ENCODE measurements around the gene HES4.

The HES4 gene

DNA sequence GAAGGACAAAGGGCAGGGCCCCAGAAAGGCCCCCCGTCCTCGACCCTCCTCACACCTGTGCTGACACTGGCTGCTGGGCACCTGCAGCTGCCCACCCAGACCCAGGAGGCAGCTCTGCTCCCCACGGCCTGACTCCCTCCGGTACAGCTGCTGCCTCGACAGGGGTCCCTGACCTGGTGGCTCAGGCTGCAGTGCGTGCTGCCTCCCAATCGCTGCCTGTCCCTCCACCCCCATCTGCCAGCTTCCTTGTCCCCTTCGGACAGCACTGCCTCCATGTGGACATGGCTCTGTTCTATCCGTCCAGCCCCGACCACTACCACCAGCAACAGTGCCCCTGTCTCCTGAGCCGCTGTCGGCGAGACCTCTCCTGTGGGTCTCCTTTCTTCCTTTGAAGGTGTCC lies 45.0 kb downstream of the HES4 start:
- no peaks in the 10 kb centered on the region for H3F3A ChIP-seq (ENCODE audit: insufficient read depth, low read length)
- H4K20me1 ChIP-seq (ENCODE audit: insufficient read depth, low read length), result no peaks in the 10 kb centered on the region
- 0 out of 2 replicates have a peak, but pooled peaks cover 6% of the 10 kb centered on the region for H3K4me1 ChIP-seq (ENCODE audit: low read length)
- no peaks in the 10 kb centered on the region for H3K9me3 ChIP-seq (replicated peaks; ENCODE audit: insufficient read depth, low read length)
- no peak for DNase-seq
- H3K4me3 ChIP-seq (ENCODE audit: low read length), result no peak overlapping the region
- H3K36me3 ChIP-seq (replicated peaks; ENCODE audit: insufficient read depth, low read length), result peaks cover 4% of the 10 kb centered on the region
- no peak overlapping the region for H3K9ac ChIP-seq (ENCODE audit: low read length)
- H3K79me2 ChIP-seq (ENCODE audit: low read length), result peaks cover 38% of the 10 kb centered on the region
- TF ChIP-seq EZH2 (optimal IDR thresholded peaks at IDR 0.05; ENCODE audit: low read depth, low read length), result no peak
- TF ChIP-seq EZH2phosphoT487 (IDR thresholded peaks at IDR 0.05; ENCODE audit: low read length), result no peak
- TF ChIP-seq, protein P1, sequence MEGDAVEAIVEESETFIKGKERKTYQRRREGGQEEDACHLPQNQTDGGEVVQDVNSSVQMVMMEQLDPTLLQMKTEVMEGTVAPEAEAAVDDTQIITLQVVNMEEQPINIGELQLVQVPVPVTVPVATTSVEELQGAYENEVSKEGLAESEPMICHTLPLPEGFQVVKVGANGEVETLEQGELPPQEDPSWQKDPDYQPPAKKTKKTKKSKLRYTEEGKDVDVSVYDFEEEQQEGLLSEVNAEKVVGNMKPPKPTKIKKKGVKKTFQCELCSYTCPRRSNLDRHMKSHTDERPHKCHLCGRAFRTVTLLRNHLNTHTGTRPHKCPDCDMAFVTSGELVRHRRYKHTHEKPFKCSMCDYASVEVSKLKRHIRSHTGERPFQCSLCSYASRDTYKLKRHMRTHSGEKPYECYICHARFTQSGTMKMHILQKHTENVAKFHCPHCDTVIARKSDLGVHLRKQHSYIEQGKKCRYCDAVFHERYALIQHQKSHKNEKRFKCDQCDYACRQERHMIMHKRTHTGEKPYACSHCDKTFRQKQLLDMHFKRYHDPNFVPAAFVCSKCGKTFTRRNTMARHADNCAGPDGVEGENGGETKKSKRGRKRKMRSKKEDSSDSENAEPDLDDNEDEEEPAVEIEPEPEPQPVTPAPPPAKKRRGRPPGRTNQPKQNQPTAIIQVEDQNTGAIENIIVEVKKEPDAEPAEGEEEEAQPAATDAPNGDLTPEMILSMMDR (IDR thresholded peaks at IDR 0.05; ENCODE audit: low read length), result no peak
- no peak overlapping the region for H2AFZ ChIP-seq (ENCODE audit: low read length)
- H3K27me3 ChIP-seq (replicated peaks; ENCODE audit: insufficient read depth, low read length), result no peaks in the 10 kb centered on the region
- H3K27ac ChIP-seq (ENCODE audit: low read length), result no peak overlapping the region
- H3K9me2 ChIP-seq (replicated peaks; ENCODE audit: insufficient read depth, low read length), result no peaks in the 10 kb centered on the region
- no peak overlapping the region for H3K4me2 ChIP-seq (ENCODE audit: low read depth, low read length)

GRCh38 chr1:953524-954320 lies 46.2 kb downstream of the HES4 start:
- Histone ChIP-seq H3K79me2 (ENCODE audit: low read length) (peaks cover 35% of the 10 kb centered on the region), H3F3A (ENCODE audit: insufficient read depth, low read length) (no peaks in the 10 kb centered on the region), H3K27ac (ENCODE audit: low read length) (no peak overlapping the region), H3K9me3 (replicated peaks; ENCODE audit: insufficient read depth, low read length) (no peaks in the 10 kb centered on the region), H3K4me3 (ENCODE audit: low read length) (no peak overlapping the region), H3K4me2 (ENCODE audit: low read depth, low read length) (no peak overlapping the region), H3K4me1 (ENCODE audit: low read length) (0 out of 2 replicates have a peak, but pooled peaks cover 6% of the 10 kb centered on the region), H4K20me1 (ENCODE audit: insufficient read depth, low read length) (no peaks in the 10 kb centered on the region), H3K9me2 (replicated peaks; ENCODE audit: insufficient read depth, low read length) (no peaks in the 10 kb centered on the region), H2AFZ (ENCODE audit: low read length) (no peak overlapping the region), H3K9ac (ENCODE audit: low read length) (no peak overlapping the region), H3K36me3 (replicated peaks; ENCODE audit: insufficient read depth, low read length) (peaks cover 4% of the 10 kb centered on the region), H3K27me3 (replicated peaks; ENCODE audit: insufficient read depth, low read length) (no peaks in the 10 kb centered on the region)
- no peak for DNase-seq
- TF ChIP-seq, protein P1 (IDR thresholded peaks at IDR 0.05; ENCODE audit: low read length), result no peak
- TF ChIP-seq EZH2 (optimal IDR thresholded peaks at IDR 0.05; ENCODE audit: low read depth, low read length) (no peak), EZH2phosphoT487 (IDR thresholded peaks at IDR 0.05; ENCODE audit: low read length) (no peak)

DNA sequence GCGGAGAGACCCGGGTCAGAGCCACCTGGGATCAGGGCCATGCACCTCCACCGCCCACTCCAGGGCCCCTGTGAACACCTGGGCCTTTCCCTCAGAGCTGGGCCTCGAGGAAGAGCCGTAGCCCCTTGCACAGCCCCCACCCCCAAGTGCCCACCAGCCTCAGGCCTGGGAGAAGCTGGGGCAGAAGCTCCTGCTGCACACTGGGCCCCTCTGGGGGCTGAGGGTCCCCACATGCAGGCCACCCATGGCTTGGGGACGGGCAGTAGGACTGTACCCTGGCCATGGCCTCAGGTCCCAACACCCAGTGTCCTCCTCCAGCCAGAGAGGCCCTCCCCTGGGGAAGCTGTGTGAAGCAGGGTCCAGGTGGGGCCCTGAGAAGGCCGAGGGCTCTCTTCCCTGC lies 47.3 kb downstream of the HES4 start:
- peaks cover 23% of the 10 kb centered on the region for H3K79me2 ChIP-seq (ENCODE audit: low read length)
- no peaks in the 10 kb centered on the region for H3F3A ChIP-seq (ENCODE audit: insufficient read depth, low read length)
- H3K27ac ChIP-seq (ENCODE audit: low read length), result no peak overlapping the region
- no peaks in the 10 kb centered on the region for H4K20me1 ChIP-seq (ENCODE audit: insufficient read depth, low read length)
- no peak for DNase-seq
- H3K27me3 ChIP-seq (replicated peaks; ENCODE audit: insufficient read depth, low read length), result no peaks in the 10 kb centered on the region
- TF ChIP-seq, protein P1 (IDR thresholded peaks at IDR 0.05; ENCODE audit: low read length), result no peak
- TF ChIP-seq EZH2 (optimal IDR thresholded peaks at IDR 0.05; ENCODE audit: low read depth, low read length), result no peak
- TF ChIP-seq EZH2phosphoT487 (IDR thresholded peaks at IDR 0.05; ENCODE audit: low read length), result no peak
- no peak overlapping the region for H2AFZ ChIP-seq (ENCODE audit: low read length)
- peaks cover 7% of the 10 kb centered on the region for H3K36me3 ChIP-seq (replicated peaks; ENCODE audit: insufficient read depth, low read length)
- 0 out of 2 replicates have a peak, but pooled peaks cover 4% of the 10 kb centered on the region for H3K4me1 ChIP-seq (ENCODE audit: low read length)
- H3K4me3 ChIP-seq (ENCODE audit: low read length), result no peak overlapping the region
- no peaks in the 10 kb centered on the region for H3K9me2 ChIP-seq (replicated peaks; ENCODE audit: insufficient read depth, low read length)
- no peak overlapping the region for H3K9ac ChIP-seq (ENCODE audit: low read length)
- no peaks in the 10 kb centered on the region for H3K9me3 ChIP-seq (replicated peaks; ENCODE audit: insufficient read depth, low read length)
- H3K4me2 ChIP-seq (ENCODE audit: low read depth, low read length), result no peak overlapping the region

Data from MM.1S (cell line).